Measurements from ENCODE around the gene UTF1.
"Not testable (repeated sequence)": the region's sequence is repeated elsewhere in the genome, so short reads cannot be mapped to it uniquely, and the experiment has no call there.

Gene UTF1

GRCh38 chr10:133248334-133248715 lies 18.3 kb downstream of the UTF1 start:
- DNase-seq = no peak

GRCh38 chr10:133249094-133249780 lies 19.2 kb downstream of the UTF1 start:
- no peak for DNase-seq

- DNase-seq = no peak
These were observed 20.1 kb downstream of the UTF1 start for GRCh38 chr10:133249975-133250754.

GRCh38 chr10:133251388-133252222 lies 21.6 kb downstream of the UTF1 start:
- no peak for DNase-seq

- no peak for DNase-seq
These were observed 22.2 kb downstream of the UTF1 start for GRCh38 chr10:133252223-133252552.

GRCh38 chr10:133253361-133253955 lies 23.4 kb downstream of the UTF1 start:
- no peak for DNase-seq

GRCh38 chr10:133254421-133255120 lies 24.6 kb downstream of the UTF1 start:
- no peak for DNase-seq

GRCh38 chr10:133255323-133255722 lies 25.3 kb downstream of the UTF1 start:
- DNase-seq = no peak

- peak; percentile 23 for DNase-seq
These were observed 27.6 kb downstream of the UTF1 start for GRCh38 chr10:133257489-133258065.

- DNase-seq = no peak
These were observed 28.2 kb downstream of the UTF1 start for GRCh38 chr10:133258066-133258817.

GRCh38 chr10:133258818-133259601 lies 29.0 kb downstream of the UTF1 start:
- peak; percentile 61 for DNase-seq

GRCh38 chr10:133259602-133259989 lies 29.6 kb downstream of the UTF1 start:
- DNase-seq = no peak

- peak; percentile 50 for DNase-seq
These were observed 31.1 kb downstream of the UTF1 start for GRCh38 chr10:133260895-133261725.

- peak; percentile 84 for DNase-seq
These were observed 31.8 kb downstream of the UTF1 start for GRCh38 chr10:133261726-133262325.

GRCh38 chr10:133262696-133263095 lies 32.7 kb downstream of the UTF1 start:
- no peak for DNase-seq

- DNase-seq = no peak
These were observed 33.7 kb downstream of the UTF1 start for GRCh38 chr10:133263674-133264073.

GRCh38 chr10:133264461-133264860 lies 34.4 kb downstream of the UTF1 start:
- DNase-seq = no peak

GRCh38 chr10:133265052-133265451 lies 35.0 kb downstream of the UTF1 start:
- DNase-seq = not testable (repeated sequence)
